PC-3 (cell line): ENCODE data around the gene CASQ1. TPM values are rescaled to one million over a fixed set of nuclear protein-coding genes. Genes with fewer than 3 reads are reported as not detected.
A peak's percentile ranks its signal among the peaks of the same experiment; 100 is the strongest.

Experiments used
- ATAC-seq: fragments of 200-7000 bp; cut with Tn5 transposase; 2 replicates; pipeline ENCODE4 v1.9.1; 2020; ENCODE audit warnings: mild to moderate bottlenecking, moderate library complexity
- BruUV-seq: library from RNA; stranded (reverse); fragments of 400-500 nt; replicated peaks from 2 replicates; lab custom pipeline; 2021; lab: Mats Ljungman, UMichigan
- CTCF ChIA-PET: fragments of 300-600 bp; sonication (Branson Sonifier 250); formaldehyde crosslinking; loops from one replicate; lab custom pipeline; 2022; ENCODE audit warnings: antibody characterized with exemption; lab: Charles Lee
- POLR2A ChIA-PET: fragments of 300-600 bp; sonication (Branson Sonifier 250); formaldehyde crosslinking; loops from one replicate; lab custom pipeline; 2022; ENCODE audit warnings: antibody characterized with exemption; ENCODE audit not compliant: unreplicated experiment; lab: Charles Lee
- DNase-seq: peaks from one replicate; pipeline ENCODE4 v3.0.0-alpha.2; 2015
- H2AFZ ChIP-seq: fragments of 300-600 bp; sonication (generic); 2 replicates; pipeline ENCODE4 v1.6.0; 2016; ENCODE audit warnings: antibody characterized with exemption, low read length
- H3F3A ChIP-seq: fragments of 300-600 bp; sonication (generic); one replicate; pipeline ENCODE4 v1.6.0; 2017; ENCODE audit warnings: antibody characterized with exemption, low read length, control low read depth, mild to moderate bottlenecking; ENCODE audit not compliant: unreplicated experiment
- H3K27ac ChIP-seq: fragments of 300-600 bp; sonication (generic); 2 replicates; pipeline ENCODE4 v1.5.1; 2016; ENCODE audit warnings: mild to moderate bottlenecking, low read length
- H3K27me3 ChIP-seq: fragments of 300-600 bp; sonication (generic); 2 replicates; pipeline ENCODE4 v1.6.1; 2016; ENCODE audit warnings: low read length, mixed read lengths
- H3K36me3 ChIP-seq: fragments of 300-600 bp; sonication (generic); 2 replicates; pipeline ENCODE4 v1.6.1; 2016; ENCODE audit warnings: low read depth, mixed run types, low read length, mixed read lengths
- H3K4me1 ChIP-seq: fragments of 300-600 bp; sonication (generic); 2 replicates; pipeline ENCODE4 v1.5.1; 2016; ENCODE audit warnings: low read length; ENCODE audit not compliant: insufficient read depth
- H3K4me2 ChIP-seq: fragments of 300-600 bp; sonication (generic); 2 replicates; pipeline ENCODE4 v1.6.0; 2016; ENCODE audit warnings: low read length
- H3K4me3 ChIP-seq: fragments of 300-600 bp; sonication (generic); 2 replicates; pipeline ENCODE4 v1.5.1; 2016; ENCODE audit warnings: mild to moderate bottlenecking, low read length, mixed read lengths
- H3K79me2 ChIP-seq: fragments of 300-600 bp; sonication (generic); 2 replicates; pipeline ENCODE4 v1.6.1; 2017; ENCODE audit warnings: low read length, mixed read lengths
- H3K9ac ChIP-seq: fragments of 300-600 bp; sonication (generic); 2 replicates; pipeline ENCODE4 v1.6.0; 2016; ENCODE audit warnings: mild to moderate bottlenecking, low read length
- H3K9me2 ChIP-seq: fragments of 300-600 bp; sonication (generic); replicated peaks from 2 replicates; pipeline ENCODE4 v1.6.1; 2016; ENCODE audit warnings: mixed run types, low read length, mixed read lengths
- H3K9me3 ChIP-seq: fragments of 300-600 bp; sonication (generic); 2 replicates; pipeline ENCODE4 v1.6.1; 2016; ENCODE audit warnings: low read length, mixed read lengths
- H4K20me1 ChIP-seq: fragments of 300-600 bp; sonication (generic); 2 replicates; pipeline ENCODE4 v1.6.1; 2016; ENCODE audit warnings: low read length, mixed read lengths
- EZH2 ChIP-seq: fragments of 300-600 bp; sonication (generic); IDR thresholded peaks from one replicate; pipeline ENCODE4 v1.6.1; 2017; ENCODE audit warnings: antibody characterized with exemption, mild to moderate bottlenecking, low read length; ENCODE audit not compliant: unreplicated experiment
- EZH2phosphoT487 ChIP-seq: fragments of 300-600 bp; sonication (generic); IDR thresholded peaks from 2 replicates; pipeline ENCODE4 v1.6.1; 2018; ENCODE audit warnings: mild to moderate bottlenecking, antibody characterized with exemption, low read length, borderline replicate concordance
- intact Hi-C: fragments of 100-400 bp; cut with micrococcal nuclease; formaldehyde crosslinking; loops from 2 replicates; pipeline ENCODE4 v1.9.0; 2023
- total RNA-seq: library from RNA; depleted of rRNA; stranded (reverse); fragments of >200 nt; gene quantifications from 2 replicates; pipeline ENCODE4 v1.2.3, GENCODE V29; 2014
- TF ChIP-seq, protein P1 (sequence below): fragments of 300-600 bp; sonication (generic); conservative IDR thresholded peaks from 2 replicates; pipeline ENCODE4 v1.5.1; 2017; ENCODE audit warnings: antibody characterized with exemption, low read depth, mild to moderate bottlenecking, low read length

The CASQ1 gene
- total RNA-seq, 1 experiment from 2014 or later = not detected

DNA sequence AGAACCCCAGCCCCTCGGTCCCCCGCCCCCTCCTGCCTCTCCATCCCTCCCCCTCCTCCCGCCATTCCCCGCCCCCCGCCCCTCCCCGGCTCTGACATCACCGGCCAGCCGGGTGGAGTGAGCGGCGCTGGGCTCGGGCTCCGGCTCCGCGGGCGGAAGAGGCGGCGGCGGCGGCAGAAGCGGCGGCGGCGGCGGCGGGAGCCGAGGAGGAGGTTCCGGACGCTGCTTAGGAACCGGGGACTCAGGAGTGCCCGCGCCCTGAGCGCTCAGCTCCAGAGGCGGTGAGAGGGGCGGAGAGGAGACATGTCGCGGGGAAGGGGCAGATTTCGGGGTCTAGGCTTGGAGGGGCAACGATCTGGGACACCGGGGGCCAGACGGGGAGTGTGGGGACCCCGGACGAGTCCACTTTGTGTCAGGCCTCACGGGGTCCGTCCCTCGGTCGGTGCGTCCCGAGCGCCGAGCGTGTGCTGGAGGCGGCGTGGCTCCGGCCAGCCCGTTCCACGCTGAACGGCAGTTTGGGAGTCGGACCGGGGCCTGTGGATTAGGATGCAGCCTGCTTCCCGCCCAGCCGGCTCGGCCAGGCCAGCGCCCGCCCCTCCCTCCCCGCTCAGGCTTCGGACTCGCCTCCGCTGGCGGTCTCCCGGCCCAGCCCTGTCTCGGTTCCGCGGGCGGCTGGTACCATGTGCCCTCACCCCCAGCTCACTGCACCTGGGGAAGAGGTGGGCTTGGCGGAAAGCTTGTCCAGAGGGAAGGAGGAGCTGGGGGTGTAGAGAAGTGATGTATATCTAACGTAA lies 15.1 kb downstream of the CASQ1 start, which contains the start of gene PEA15:
Gene PEA15 (plus strand): TSS at position 143 of the 794 bp plus-strand sequence. CDS start 6,161 bp downstream, outside the sequence.
- Histone ChIP-seq H3K27me3 (no peaks in the 10 kb centered on the region), H3K9me3 (no peaks in the 10 kb centered on the region), H3K9ac (peak within 1 kb of the TSS; percentile 98), H3K4me1 (peaks cover 23% of the 10 kb centered on the region), H3K9me2 (no peaks in the 10 kb centered on the region), H4K20me1 (peaks cover 18% of the 10 kb centered on the region; the same call in 1 of the 2 replicates), H3K4me2 (peak within 1 kb of the TSS; percentile 84), H3K27ac (peak within 1 kb of the TSS; percentile 67), H3K79me2 (peaks cover 52% of the 10 kb centered on the region), H2AFZ (peak within 1 kb of the TSS; percentile 88), H3K36me3 (peaks cover 14% of the 10 kb centered on the region), H3K4me3 (peak within 1 kb of the TSS; percentile 89), H3F3A (no peaks in the 10 kb centered on the region)
- DNase-seq (peak; percentile 68), ATAC-seq (peak; percentile 75)
- intact Hi-C loops = no loop called here
- ChIA-PET POLR2A (interaction anchor here (0.7 to 0.8 kb wide), 3 partner anchors 39 to 981 kb away, joined by 3 to 7 read pairs (median 5); partner anchors contain the start of gene DCAF8), CTCF (interaction anchor here (0.7 to 1.0 kb wide), 3 partner anchors 14 to 51 kb away, joined by 3 to 6 read pairs (median 3); no protein-coding TSS in a partner anchor)
- no peak for TF ChIP-seq EZH2
- TF ChIP-seq, protein P1, sequence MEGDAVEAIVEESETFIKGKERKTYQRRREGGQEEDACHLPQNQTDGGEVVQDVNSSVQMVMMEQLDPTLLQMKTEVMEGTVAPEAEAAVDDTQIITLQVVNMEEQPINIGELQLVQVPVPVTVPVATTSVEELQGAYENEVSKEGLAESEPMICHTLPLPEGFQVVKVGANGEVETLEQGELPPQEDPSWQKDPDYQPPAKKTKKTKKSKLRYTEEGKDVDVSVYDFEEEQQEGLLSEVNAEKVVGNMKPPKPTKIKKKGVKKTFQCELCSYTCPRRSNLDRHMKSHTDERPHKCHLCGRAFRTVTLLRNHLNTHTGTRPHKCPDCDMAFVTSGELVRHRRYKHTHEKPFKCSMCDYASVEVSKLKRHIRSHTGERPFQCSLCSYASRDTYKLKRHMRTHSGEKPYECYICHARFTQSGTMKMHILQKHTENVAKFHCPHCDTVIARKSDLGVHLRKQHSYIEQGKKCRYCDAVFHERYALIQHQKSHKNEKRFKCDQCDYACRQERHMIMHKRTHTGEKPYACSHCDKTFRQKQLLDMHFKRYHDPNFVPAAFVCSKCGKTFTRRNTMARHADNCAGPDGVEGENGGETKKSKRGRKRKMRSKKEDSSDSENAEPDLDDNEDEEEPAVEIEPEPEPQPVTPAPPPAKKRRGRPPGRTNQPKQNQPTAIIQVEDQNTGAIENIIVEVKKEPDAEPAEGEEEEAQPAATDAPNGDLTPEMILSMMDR = no peak
- no peak for TF ChIP-seq EZH2phosphoT487
- TSS peak; percentile 29 for BruUV-seq

- Histone ChIP-seq H3K36me3 (peaks cover 18% of the 10 kb centered on the region), H3K4me2 (peak overlapping the region; percentile 84), H3K9me2 (no peaks in the 10 kb centered on the region), H3K79me2 (peaks cover 57% of the 10 kb centered on the region), H3K9me3 (no peaks in the 10 kb centered on the region), H3K9ac (peak overlapping the region; percentile 98), H3K4me1 (peaks cover 23% of the 10 kb centered on the region), H4K20me1 (peaks cover 22% of the 10 kb centered on the region; the same call in 1 of the 2 replicates), H3K4me3 (peak overlapping the region; percentile 89), H2AFZ (peak overlapping the region; percentile 88), H3K27me3 (no peaks in the 10 kb centered on the region), H3F3A (no peaks in the 10 kb centered on the region), H3K27ac (peak overlapping the region; percentile 67)
- ATAC-seq = peak; percentile 69
- intact Hi-C loops = no loop called here
- POLR2A ChIA-PET = interaction anchor here (0.7 to 0.8 kb wide), 3 partner anchors 39 to 981 kb away, joined by 3 to 7 read pairs (median 5); partner anchors contain the start of gene DCAF8
- BruUV-seq = TSS peak; percentile 45
- DNase-seq = peak; percentile 70
- CTCF ChIA-PET = interaction anchor here (0.7 kb wide), 2 partner anchors 47 to 51 kb away, joined by 3 to 6 read pairs; no protein-coding TSS in a partner anchor
- TF ChIP-seq EZH2phosphoT487 (no peak), EZH2 (no peak)
- TF ChIP-seq, protein P1 = no peak
Observed at GRCh38 chr1:160206036-160206389, 15.6 kb downstream of the CASQ1 start.
